Right lobe of liver (tissue), 6 donors: ENCODE results near the gene HPS3. TPM values are rescaled to one million over a fixed set of nuclear protein-coding genes. Genes with fewer than 3 reads are reported as not detected.
"Not testable (repeated sequence)": the region's sequence is repeated elsewhere in the genome, so short reads cannot be mapped to it uniquely, and the experiment has no call there.

Experiments used
- ATAC-seq, 4 donors: fragments of 200-7000 bp; cut with Tn5 transposase; one replicate each; pipeline ENCODE4 v1.9.1; 2020; ENCODE audit warnings: mild to moderate bottlenecking in 4 of 4, moderate library complexity in 4 of 4
- DNase-seq, 3 donors: peaks; one replicate each; pipeline ENCODE4 v3.0.0-alpha.2; 2020
- H3K27ac ChIP-seq, 3 donors: fragments of 200-600 bp; one replicate each; pipeline ENCODE4 v1.8.0; 2022
- H3K27me3 ChIP-seq, 2 donors: fragments of 200-600 bp; one replicate each; pipeline ENCODE4 v1.8.0; 2022
- H3K36me3 ChIP-seq, 4 donors: fragments of 200-600 bp; sonication (generic) in 1 of 4; one replicate each; pipeline versions ENCODE4 v1.5.1 to v1.8.0; 2017 to 2022; ENCODE audit warnings: control low read depth in 1 of 4
- H3K4me1 ChIP-seq, 4 donors: fragments of 200-600 bp; sonication (generic) in 1 of 4; one replicate each; pipeline versions ENCODE4 v1.5.1 to v1.8.0; 2017 to 2022; ENCODE audit warnings: control low read depth in 1 of 4
- H3K4me3 ChIP-seq, 3 donors: fragments of 200-600 bp; one replicate each; pipeline ENCODE4 v1.8.0; 2022
- H3K9me3 ChIP-seq, 4 donors: fragments of 200-600 bp; sonication (generic) in 1 of 4; one replicate each; pipeline versions ENCODE4 v1.5.1 to v1.8.0; 2017 to 2022; ENCODE audit warnings: control low read depth in 1 of 4
- POLR2A ChIP-seq: fragments of 450-650 bp; IDR thresholded peaks from one replicate; pipeline ENCODE4 v1.6.1; 2017; ENCODE audit warnings: antibody characterized with exemption, mild to moderate bottlenecking
- WGBS: methylation state at CpG from one replicate; pipeline ENCODE4 v1.1.6; 2018; ENCODE audit warnings: low coverage, low lambda C conversion rate; ENCODE audit not compliant: insufficient coverage; ENCODE audit errors: missing lambda C conversion rate; 5-methylcytosine and 5-hydroxymethylcytosine counted together
- intact Hi-C, 2 donors: fragments of 100-400 bp; cut with DNase I; formaldehyde crosslinking; loops; one replicate each; pipeline versions ENCODE4 v1.11.2 to v1.14.1; 2022
- total RNA-seq, 6 experiments: library from RNA; depleted of rRNA in 2 of 6; stranded (reverse); fragments of >200 nt in 2 of 6; fragmentation: NEBNext Ultra II Directional in 3 of 6; extraction: Animal tissue kit (Norgen Biotek cat#: 25700) in 3 of 6; gene quantifications; one replicate each; pipeline versions ENCODE4 v1.1.0 to v1.2.4, GENCODE V29; 2016 to 2023
- TF ChIP-seq, protein P1 (sequence below), 4 donors: fragments of 200-600 bp in 3 of 4; fragments of 450-650 bp in 1 of 4; IDR thresholded peaks; one replicate each; pipeline versions ENCODE4 v1.5.1 to v1.8.0; 2016 to 2022; ENCODE audit warnings: antibody characterized with exemption in 4 of 4, mild to moderate bottlenecking in 2 of 4
- donor health status: DM: no; HTN: yes; CAD: no.
- donor health status: DM: no; HTN: no; CAD: no.
- donor health status: DM: no; HTN: no; CAD: no.
- donor health status: DM: no; HTN: yes; CAD: no.
- donor health status: DM: no; HTN: yes; CAD: no.

The HPS3 gene
- total RNA-seq, 6 experiments from 2014 or later, result 4.2 to 8.5 (median 6.3) TPM

- WGBS, result 66% methylated on average over 2 of the region's 2 CpGs
- H3K4me1 ChIP-seq, result no peaks in the 10 kb centered on the region
- no peak overlapping the region for H3K27ac ChIP-seq
- H3K27me3 ChIP-seq, result no peaks in the 10 kb centered on the region
- peaks cover 0 to 76% (median 32%) of the 10 kb centered on the region in 4 donors for H3K36me3 ChIP-seq
- intact Hi-C loops, result no loop called here
- no peak overlapping the region for H3K4me3 ChIP-seq
- H3K9me3 ChIP-seq, result no peaks in the 10 kb centered on the region
- no peak for ATAC-seq
- no peak for DNase-seq
- no peak for TF ChIP-seq POLR2A
- TF ChIP-seq, protein P1, sequence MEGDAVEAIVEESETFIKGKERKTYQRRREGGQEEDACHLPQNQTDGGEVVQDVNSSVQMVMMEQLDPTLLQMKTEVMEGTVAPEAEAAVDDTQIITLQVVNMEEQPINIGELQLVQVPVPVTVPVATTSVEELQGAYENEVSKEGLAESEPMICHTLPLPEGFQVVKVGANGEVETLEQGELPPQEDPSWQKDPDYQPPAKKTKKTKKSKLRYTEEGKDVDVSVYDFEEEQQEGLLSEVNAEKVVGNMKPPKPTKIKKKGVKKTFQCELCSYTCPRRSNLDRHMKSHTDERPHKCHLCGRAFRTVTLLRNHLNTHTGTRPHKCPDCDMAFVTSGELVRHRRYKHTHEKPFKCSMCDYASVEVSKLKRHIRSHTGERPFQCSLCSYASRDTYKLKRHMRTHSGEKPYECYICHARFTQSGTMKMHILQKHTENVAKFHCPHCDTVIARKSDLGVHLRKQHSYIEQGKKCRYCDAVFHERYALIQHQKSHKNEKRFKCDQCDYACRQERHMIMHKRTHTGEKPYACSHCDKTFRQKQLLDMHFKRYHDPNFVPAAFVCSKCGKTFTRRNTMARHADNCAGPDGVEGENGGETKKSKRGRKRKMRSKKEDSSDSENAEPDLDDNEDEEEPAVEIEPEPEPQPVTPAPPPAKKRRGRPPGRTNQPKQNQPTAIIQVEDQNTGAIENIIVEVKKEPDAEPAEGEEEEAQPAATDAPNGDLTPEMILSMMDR (IDR thresholded peaks at IDR 0.05), result no peak
Observed at GRCh38 chr3:149188494-149188893, 59.1 kb downstream of the HPS3 start.

DNA sequence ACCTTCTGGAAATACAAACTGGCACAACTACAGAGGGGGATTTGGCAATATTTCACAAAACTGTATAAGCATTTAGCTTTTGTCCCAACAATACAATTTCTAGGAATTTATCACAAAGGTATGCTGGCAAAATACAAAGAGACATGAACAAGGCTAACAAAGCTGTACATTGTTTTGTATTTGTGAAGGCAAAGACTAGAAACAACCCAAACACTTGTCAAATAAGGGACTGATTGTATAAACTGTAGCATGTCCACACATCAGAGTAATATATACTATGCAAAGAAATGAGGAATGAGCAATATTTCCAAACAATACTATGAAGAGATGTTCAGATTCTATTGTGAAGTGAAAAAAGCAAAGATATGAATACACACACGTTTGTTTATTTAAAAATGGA, 65.8 kb downstream of the HPS3 start:
- ATAC-seq (no peak), DNase-seq (no peak)
- H3K36me3 ChIP-seq, result peaks cover 5 to 82% (median 31%) of the 10 kb centered on the region in 4 donors
- no peaks in the 10 kb centered on the region for H3K4me1 ChIP-seq
- H3K27ac ChIP-seq, result no peak overlapping the region
- intact Hi-C loops, result no loop called here
- no peak for TF ChIP-seq POLR2A
- TF ChIP-seq, protein P1 (IDR thresholded peaks at IDR 0.05), result no peak
- H3K4me3 ChIP-seq, result no peak overlapping the region
- WGBS, result 55% methylated on average over 1 of the region's 1 CpG
- H3K9me3 ChIP-seq, result no peaks in the 10 kb centered on the region
- no peaks in the 10 kb centered on the region for H3K27me3 ChIP-seq

DNA sequence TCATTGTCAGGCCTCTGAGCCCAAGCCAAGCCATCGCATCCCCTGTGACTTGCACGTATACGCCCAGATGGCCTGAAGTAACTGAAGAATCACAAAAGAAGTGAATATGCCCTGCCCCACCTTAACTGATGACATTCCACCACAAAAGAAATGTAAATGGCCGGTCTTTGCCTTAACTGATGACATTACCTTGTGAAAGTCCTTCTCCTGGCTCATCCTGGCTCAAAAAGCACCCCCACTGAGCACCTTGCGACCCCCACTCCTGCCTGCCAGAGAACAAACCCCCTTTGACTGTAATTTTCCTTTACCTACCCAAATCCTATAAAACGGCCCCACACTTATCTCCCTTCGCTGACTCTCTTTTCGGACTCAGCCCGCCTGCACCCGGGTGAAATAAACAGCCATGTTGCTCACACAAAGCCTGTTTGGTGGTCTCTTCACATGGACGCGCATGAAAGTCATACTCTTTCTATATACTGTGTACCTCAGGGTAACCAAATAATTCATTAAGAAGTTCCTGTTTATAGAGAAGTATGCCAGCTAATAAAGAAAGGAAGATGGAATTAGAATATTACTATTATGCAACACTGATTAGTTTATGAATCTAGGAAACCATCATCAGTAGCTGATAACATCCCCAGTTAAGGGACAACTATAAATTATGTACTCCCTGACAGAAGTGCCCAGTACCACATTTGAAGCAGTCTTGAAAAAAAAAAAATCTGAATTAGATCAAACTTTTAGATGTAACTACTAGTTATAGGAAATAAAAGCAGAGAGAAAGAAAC, 67.6 kb downstream of the HPS3 start:
- intact Hi-C loops, H3K9me3 ChIP-seq, ATAC-seq, H3K4me1 ChIP-seq, H3K4me3 ChIP-seq, H3K27me3 ChIP-seq, H3K27ac ChIP-seq, DNase-seq: not testable (repeated sequence)
- peaks cover 2 to 96% (median 35%) of the 10 kb centered on the region in 4 donors for H3K36me3 ChIP-seq
- WGBS, result 86% methylated on average over 12 of the region's 12 CpGs

- 38% methylated on average over 5 of the region's 5 CpGs for WGBS
- no peaks in the 10 kb centered on the region for H3K9me3 ChIP-seq
- TF ChIP-seq POLR2A, result peak; percentile 13
- TF ChIP-seq, protein P1 (IDR thresholded peaks at IDR 0.05), result no peak
- no peak for DNase-seq
- intact Hi-C loops, result no loop called here
- H3K4me3 ChIP-seq, result no peak overlapping the region
- no peaks in the 10 kb centered on the region for H3K27me3 ChIP-seq
- H3K27ac ChIP-seq, result no peak overlapping the region
- no peak for ATAC-seq
- H3K4me1 ChIP-seq, result no peaks in the 10 kb centered on the region
- peaks cover 2 to 93% (median 35%) of the 10 kb centered on the region in 4 donors for H3K36me3 ChIP-seq
Observed at GRCh38 chr3:149197669-149198068, 68.2 kb downstream of the HPS3 start.

GRCh38 chr3:149198611-149199010, 69.2 kb downstream of the HPS3 start:
- no peak for ATAC-seq
- no peak for DNase-seq
- intact Hi-C loops, result no loop called here
- Histone ChIP-seq H3K27ac (no peak overlapping the region), H3K4me1 (no peaks in the 10 kb centered on the region), H3K36me3 (peaks cover 2 to 91% (median 34%) of the 10 kb centered on the region in 4 donors), H3K9me3 (no peaks in the 10 kb centered on the region), H3K27me3 (no peaks in the 10 kb centered on the region), H3K4me3 (no peak overlapping the region)
- 75% methylated on average over 6 of the region's 7 CpGs for WGBS
- peak; percentile 9 for TF ChIP-seq POLR2A
- TF ChIP-seq, protein P1 (IDR thresholded peaks at IDR 0.05), result no peak
